LNCAP (cell line): ENCODE measurements around the gene RDH8.
A peak's percentile ranks its signal among the peaks of the same experiment; 100 is the strongest.

Experiments
- TF ChIP-seq, protein P1 (sequence below): fragments of 450-650 bp; IDR thresholded peaks from 2 replicates; pipeline ENCODE4 v1.5.1; 2017; ENCODE audit warnings: mild to moderate bottlenecking

RDH8 gene

DNA sequence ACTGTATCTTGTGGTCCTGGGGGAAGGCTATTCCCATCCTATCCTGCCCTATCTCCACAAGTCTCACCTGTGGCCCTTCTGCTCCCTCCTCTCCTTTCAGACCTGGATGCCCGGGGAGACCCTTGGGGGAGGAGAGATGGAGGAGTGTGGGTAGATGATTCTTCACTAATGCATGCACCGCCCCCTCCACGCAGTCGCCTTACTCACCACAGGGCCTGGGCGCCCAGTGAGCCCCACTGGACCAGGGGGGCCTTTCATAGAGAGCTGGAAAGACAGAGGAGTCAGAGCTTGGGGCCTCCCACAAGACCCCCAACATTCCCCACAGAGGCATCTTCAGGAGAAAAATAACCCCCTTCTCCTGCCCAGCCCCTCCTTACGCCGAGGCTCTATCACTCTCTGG, 17.3 kb upstream of the RDH8 start:
- TF ChIP-seq, protein P1, sequence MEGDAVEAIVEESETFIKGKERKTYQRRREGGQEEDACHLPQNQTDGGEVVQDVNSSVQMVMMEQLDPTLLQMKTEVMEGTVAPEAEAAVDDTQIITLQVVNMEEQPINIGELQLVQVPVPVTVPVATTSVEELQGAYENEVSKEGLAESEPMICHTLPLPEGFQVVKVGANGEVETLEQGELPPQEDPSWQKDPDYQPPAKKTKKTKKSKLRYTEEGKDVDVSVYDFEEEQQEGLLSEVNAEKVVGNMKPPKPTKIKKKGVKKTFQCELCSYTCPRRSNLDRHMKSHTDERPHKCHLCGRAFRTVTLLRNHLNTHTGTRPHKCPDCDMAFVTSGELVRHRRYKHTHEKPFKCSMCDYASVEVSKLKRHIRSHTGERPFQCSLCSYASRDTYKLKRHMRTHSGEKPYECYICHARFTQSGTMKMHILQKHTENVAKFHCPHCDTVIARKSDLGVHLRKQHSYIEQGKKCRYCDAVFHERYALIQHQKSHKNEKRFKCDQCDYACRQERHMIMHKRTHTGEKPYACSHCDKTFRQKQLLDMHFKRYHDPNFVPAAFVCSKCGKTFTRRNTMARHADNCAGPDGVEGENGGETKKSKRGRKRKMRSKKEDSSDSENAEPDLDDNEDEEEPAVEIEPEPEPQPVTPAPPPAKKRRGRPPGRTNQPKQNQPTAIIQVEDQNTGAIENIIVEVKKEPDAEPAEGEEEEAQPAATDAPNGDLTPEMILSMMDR, result no peak

DNA sequence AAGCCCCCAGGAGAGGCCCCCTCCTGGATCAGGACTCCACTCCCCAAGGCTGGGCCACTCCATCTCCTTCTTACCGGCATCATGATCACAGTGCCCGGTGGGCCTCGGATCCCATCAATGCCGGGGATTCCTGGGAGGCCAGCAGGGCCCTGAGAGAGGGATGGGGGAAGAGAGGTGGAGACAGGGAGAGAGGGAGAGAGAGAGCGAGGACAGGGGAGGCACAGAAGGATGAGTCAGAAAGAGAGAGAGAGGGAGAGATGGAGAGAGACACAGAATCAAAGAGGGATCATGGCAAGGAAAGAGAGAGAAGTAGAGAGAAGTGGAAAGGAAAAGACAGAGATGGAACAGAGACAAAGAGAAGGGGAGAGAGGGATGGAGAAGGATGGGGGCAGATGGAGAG, 16.7 kb upstream of the RDH8 start:
- TF ChIP-seq, protein P1, result no peak

- TF ChIP-seq, protein P1, result peak; percentile 82
Measured at GRCh38 chr19:10000171-10000826, 13.0 kb upstream of the RDH8 start.

- TF ChIP-seq, protein P1, result peak; percentile 33; the same call in 1 of the 2 replicates
Measured at GRCh38 chr19:10001899-10002298, 11.4 kb upstream of the RDH8 start.

DNA sequence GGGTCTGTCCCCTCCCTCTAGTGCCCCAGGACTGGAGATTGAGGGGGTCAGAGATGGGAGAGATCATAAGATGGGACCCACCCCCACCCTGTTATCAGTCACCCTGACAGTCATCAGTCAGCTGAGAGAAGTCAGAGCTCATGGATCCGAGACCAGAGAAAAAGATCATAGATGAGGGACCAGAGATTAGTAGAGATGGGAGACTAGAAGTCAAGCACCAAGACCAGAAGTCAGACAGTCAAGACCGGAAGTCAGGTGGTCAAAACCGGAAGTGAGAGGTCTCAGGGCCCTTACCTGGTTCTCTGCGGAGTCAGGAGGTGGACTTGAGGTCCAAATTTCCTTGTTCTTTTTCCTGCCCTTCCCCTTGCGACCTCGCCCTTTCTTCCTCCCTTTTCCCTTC, 10.0 kb upstream of the RDH8 start:
- TF ChIP-seq, protein P1, result no peak

- TF ChIP-seq, protein P1, result no peak
Measured at GRCh38 chr19:10004617-10005016, 8.7 kb upstream of the RDH8 start.

DNA sequence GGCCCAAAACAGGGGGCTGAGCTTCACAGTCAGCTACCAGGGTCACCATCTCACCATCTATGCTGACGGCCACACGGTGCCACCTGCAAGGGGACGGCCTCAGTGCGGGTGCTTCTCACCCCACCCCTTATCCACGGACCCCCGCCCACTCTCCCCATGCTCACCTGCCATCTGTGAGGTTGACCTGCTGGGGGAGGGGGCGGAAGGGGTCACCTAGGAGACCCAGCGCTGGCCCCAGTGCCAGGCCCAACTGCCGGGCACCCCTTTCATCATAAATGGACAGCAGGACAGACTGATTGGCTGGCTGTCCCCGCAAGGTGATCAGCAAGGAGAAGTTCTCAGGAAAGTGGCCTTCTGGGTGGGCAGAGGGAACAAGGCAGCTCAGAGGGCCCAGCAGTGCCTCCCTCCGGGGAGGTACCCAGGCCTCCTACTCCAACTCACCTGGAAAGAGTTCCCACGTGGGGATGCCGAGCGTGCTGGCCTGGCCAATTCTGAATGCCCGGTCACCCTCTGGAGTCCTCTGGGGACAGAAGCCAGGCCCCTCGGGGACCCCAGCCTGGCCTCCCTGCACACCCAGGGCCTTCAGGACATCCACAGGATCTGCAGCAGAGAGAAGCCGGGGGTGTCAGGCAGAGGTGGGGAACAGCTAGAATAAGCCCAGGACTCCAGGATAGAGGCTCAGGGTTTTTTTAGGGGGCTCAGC, 7.5 kb upstream of the RDH8 start:
- TF ChIP-seq, protein P1, result no peak
